ENCODE measurements around the gene RAB7A.
"Not testable (repeated sequence)": the region's sequence is repeated elsewhere in the genome, so short reads cannot be mapped to it uniquely, and the experiment has no call there.

RAB7A gene

GRCh38 chr3:128820252-128820839, 94.4 kb downstream of the RAB7A start:
- no peak for DNase-seq (ENCODE audit: low spot score)

- no peak for DNase-seq (ENCODE audit: low spot score)
Observed at GRCh38 chr3:128823008-128823407, 97.0 kb downstream of the RAB7A start.

- DNase-seq (ENCODE audit: low spot score) = no peak
Observed at GRCh38 chr3:128823631-128824030, 97.6 kb downstream of the RAB7A start.

- no peak for DNase-seq (ENCODE audit: low spot score)
Observed at GRCh38 chr3:128824132-128824850, 98.3 kb downstream of the RAB7A start.

GRCh38 chr3:128825117-128825725, 99.2 kb downstream of the RAB7A start:
- DNase-seq (ENCODE audit: low spot score) = no peak

- not testable (repeated sequence) for DNase-seq (ENCODE audit: low spot score)
Observed at GRCh38 chr3:128829087-128829486, 103.1 kb downstream of the RAB7A start.

- DNase-seq (ENCODE audit: low spot score) = not testable (repeated sequence)
Observed at GRCh38 chr3:128829925-128830625, 104.1 kb downstream of the RAB7A start.

- DNase-seq (ENCODE audit: low spot score) = not testable (repeated sequence)
Observed at GRCh38 chr3:128830762-128831161, 104.8 kb downstream of the RAB7A start.

GRCh38 chr3:128832979-128833378, 107.0 kb downstream of the RAB7A start:
- DNase-seq (ENCODE audit: low spot score) = not testable (repeated sequence)

GRCh38 chr3:128835096-128835495, 109.1 kb downstream of the RAB7A start:
- DNase-seq (ENCODE audit: low spot score) = no peak

GRCh38 chr3:128841926-128842920, 116.2 kb downstream of the RAB7A start:
- no peak for DNase-seq (ENCODE audit: low spot score)

- no peak for DNase-seq (ENCODE audit: low spot score)
Observed at GRCh38 chr3:128844502-128844901, 118.5 kb downstream of the RAB7A start.

GRCh38 chr3:128845119-128845777, 119.3 kb downstream of the RAB7A start:
- no peak for DNase-seq (ENCODE audit: low spot score)

- peak; percentile 94 for DNase-seq (ENCODE audit: low spot score)
Observed at GRCh38 chr3:128845778-128846485, 119.9 kb downstream of the RAB7A start.

GRCh38 chr3:128846486-128846891, 120.5 kb downstream of the RAB7A start:
- DNase-seq (ENCODE audit: low spot score) = no peak

- DNase-seq (ENCODE audit: low spot score) = no peak
Observed at GRCh38 chr3:128847666-128848370, 121.8 kb downstream of the RAB7A start.

GRCh38 chr3:128848936-128849335, 123.0 kb downstream of the RAB7A start:
- DNase-seq (ENCODE audit: low spot score) = no peak

GRCh38 chr3:128849911-128850455, 124.0 kb downstream of the RAB7A start:
- no peak for DNase-seq (ENCODE audit: low spot score)

- DNase-seq (ENCODE audit: low spot score) = no peak
Observed at GRCh38 chr3:128850544-128850943, 124.6 kb downstream of the RAB7A start.

Measured in AG08396 (cell line).